ENCODE measurements around the gene SLFNL1.

- TF ChIP-seq CTCF (conservative IDR thresholded peaks at IDR 0.05; ENCODE audit: low read depth, low read length) (no peak), EZH2 (IDR thresholded peaks at IDR 0.05; ENCODE audit: borderline replicate concordance, low read depth, low read length, poor library complexity, severe bottlenecking) (no peak)
Observed at GRCh38 chr1:41006942-41007865, 14.3 kb downstream of the SLFNL1 start.
